HG02610 (cell line): ENCODE results near the gene RUSF1.

ENCODE experiments used
- ATAC-seq: cut with Tn5 transposase; IDR thresholded peaks from one replicate; pipeline ENCODE4 v1.9.1; 2021; ENCODE audit warnings: mild to moderate bottlenecking, moderate library complexity; ENCODE audit not compliant: unreplicated experiment

The RUSF1 gene

DNA sequence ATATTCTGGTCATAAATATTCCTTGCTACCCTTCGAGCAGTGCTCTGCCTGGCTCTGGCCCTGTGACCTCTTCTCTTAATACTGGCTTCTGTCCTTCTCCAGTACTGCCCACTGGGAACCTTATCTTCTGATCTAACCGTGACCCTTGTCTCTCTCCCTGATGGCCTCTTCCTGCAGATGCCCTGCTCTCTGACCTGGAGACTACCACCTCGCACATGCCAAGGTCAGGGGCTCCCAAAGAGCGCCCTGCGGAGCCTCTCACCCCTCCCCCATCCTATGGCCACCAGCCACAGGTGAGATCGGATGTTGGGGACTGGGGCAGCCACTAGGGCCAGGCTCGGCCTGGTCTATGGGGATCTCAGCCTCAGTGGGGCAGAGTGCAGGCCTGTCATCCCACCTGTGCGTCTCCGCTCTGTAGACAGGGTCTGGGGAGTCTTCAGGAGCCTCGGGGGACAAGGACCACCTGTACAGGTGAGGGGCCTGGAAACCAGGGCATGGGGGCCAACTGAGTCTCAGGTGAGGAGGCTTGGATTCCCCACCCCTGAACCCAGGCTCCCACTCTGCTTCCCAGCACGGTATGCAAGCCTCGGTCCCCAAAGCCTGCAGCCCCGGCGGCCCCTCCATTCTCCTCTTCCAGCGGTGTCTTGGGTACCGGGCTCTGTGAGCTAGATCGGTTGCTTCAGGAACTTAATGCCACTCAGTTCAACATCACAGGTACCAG is 34.8 kb downstream of the RUSF1 start:
- no peak for ATAC-seq

DNA sequence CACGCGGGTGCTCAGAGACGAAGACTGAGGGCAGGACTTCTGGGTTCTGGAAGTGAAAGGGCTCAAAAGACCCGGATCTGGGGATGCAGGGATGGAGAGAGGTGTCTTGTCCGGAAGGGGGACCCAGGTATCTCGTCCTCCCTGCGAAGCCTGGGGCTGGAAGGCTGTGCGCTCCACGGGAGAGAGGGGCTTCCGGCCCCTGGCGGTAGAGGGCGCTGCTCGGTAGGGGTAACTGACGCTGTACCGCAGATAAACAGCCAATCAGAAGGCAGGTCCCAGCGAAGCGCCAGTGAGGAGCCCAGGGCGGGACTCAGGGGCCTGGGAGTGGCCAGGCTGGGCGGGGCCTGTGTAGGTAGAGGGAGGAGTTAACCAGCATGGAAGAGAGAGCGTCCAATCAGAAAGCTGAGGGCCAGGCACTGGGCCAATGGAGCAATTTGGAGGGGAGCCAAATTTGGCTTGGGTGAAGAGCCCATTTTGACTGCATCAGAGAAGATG is 35.4 kb downstream of the RUSF1 start:
- ATAC-seq: no peak

DNA sequence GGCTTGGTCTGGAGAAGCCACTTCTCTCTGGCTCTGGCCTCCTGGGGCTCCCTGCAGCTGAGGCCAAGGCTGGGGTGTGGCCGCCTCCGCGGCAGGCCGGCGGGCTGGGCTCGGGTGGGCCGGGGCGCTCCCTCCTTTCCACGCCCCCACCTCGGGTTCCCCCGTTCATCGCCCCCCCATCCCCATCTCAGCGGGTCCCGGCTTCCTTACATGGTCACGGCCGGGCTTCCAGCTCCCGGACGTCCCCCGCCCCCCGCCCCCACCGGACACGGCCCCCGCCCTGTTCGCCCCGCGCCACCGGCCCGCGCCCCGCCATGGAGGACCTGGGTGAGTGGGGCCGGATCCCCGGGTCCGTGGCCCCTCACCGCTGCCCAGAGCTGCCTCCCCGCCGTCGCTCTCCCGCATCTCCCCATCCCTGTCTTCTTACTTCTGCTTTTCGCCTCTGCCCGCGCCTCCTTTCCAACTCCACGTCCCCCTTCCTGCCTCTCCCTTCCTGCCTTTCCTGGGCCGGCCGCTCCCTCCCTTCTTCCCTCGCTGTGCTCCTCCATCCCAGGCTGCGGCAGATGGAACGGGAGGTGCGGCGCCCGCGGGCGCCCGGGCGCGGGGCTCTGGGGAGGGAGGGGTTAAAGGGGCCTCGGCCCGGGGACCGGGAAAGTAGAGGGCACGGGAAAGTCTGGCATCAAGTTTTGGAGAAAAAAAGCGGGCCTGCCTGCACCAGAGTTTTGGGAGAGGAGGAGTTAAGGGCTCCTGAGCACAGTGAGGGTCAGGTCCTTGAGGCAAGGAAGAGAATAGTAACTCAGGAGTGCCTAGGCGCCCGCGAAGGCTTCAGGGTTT is 36.1 kb downstream of the RUSF1 start, which contains the start of gene TGFB1I1:
TSS of gene TGFB1I1 (plus strand) at position 278 of the 834 bp plus-strand sequence. CDS start at position 315, 37 bp downstream.
- no peak for ATAC-seq

DNA sequence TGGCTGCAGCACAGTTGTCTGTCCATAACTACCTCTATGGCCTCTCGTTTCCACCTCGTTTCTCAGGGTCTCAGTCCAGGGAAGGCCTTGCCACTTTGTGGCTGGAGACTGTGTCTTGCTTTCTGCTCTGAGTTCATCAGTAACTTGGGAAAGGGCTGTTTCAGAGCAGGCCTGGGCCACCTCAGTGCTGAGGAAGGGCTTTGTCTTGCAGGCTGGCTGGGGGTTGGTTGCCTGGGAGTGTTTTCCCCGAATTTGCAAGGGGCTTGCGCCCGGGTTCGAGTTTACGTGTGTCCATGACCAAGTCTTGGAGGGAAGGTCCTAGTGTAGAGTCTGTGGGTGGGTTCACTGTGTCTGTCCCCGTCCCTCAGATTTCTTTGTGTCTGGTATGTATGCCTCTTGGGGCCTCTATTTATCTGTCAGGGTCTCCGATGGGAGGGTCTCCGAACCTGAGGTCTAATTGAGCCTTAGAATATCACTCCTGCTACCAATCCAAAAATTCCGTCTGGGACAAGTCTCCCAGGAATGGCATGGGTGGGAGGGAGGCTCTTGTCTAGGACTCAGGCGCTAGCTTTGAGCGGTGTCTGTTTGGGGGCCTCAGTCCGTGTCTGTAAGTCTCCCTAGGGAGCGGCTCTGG is 36.8 kb downstream of the RUSF1 start:
- no peak for ATAC-seq

DNA sequence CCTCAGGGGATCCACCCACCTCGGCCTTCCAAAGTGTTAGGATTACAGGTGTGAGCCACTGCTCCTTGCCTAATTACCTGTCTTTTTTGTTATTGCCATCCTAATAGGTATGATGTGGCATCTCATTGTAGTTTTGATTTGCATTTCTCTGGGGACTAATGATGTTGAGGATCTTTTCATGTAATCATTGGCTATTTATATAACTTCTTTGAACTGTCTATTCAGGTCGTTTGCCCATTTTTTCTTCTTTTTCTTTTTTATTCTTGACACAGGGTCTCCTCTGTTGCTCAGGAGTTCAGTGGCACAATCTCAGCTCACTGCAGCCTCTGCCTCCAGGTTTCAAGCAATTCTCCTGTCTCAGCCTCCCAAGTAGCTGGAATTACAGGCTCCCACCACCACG is 37.6 kb downstream of the RUSF1 start:
- ATAC-seq: no peak

DNA sequence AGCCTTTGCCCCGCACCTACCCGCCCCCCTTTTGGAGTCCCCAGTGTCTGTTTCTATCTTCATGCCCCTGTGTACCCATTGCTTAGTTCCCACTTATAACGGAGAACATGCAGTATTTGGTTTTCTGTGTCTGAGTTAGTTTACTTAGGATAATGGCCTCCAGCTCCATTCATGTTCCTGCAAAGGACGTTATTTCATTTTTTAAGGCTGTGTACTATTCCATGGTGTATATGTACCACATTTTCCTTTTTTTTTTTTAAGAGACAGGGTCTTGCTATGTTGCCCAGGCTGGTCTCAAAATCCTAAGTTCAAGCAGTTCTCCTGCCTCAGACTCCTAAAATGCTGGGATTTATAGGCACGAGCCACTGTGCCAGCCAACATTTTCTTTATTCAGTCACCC is 40.3 kb downstream of the RUSF1 start:
- no peak for ATAC-seq

DNA sequence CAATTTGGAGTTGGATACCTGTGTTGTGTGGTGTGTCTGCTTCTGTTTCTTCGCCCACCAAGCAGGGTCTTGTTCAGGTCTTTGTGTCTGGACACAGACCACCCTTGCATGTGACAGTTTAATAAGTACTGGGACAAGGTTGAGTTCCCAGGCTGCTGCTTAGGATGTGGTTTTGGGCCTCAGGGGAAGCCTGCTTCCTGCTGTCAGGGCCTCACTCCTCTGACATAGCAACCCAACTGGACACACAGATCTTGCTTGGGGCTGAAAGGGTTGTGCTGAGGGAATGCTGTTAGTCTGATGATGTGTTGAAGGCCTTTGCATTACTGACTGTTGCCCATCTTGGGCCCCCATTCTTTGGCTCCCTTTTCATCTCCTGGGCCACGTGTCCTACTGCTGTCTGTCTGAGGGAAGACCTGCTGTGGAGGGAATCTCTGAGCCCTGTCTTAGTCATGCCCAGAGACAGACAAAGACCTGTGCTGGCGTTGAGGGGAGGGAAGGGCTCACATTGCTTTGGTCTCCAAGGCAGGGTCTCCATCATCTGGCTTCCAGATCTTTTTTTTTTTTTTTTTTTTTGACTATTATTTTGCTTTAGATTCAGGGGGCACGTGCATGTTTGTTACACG is 40.9 kb downstream of the RUSF1 start:
- peak; percentile 49 for ATAC-seq

DNA sequence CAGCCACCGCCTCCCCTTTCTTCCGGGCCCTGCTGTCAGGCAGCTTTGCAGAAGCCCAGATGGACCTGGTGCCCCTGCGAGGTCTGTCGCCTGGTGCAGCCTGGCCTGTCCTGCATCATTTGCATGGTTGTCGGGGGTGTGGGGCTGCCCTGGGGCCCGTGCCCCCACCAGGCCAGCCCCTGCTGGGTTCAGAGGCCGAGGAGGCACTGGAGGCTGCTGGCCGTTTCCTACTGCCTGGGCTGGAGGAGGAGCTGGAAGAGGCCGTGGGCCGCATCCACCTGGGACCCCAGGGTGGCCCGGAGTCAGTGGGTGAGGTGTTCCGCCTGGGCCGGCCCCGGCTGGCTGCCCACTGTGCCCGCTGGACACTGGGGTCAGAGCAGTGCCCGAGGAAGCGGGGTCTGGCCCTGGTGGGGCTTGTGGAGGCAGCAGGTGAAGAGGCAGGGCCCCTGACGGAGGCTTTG is 41.8 kb downstream of the RUSF1 start:
- ATAC-seq: no peak

DNA sequence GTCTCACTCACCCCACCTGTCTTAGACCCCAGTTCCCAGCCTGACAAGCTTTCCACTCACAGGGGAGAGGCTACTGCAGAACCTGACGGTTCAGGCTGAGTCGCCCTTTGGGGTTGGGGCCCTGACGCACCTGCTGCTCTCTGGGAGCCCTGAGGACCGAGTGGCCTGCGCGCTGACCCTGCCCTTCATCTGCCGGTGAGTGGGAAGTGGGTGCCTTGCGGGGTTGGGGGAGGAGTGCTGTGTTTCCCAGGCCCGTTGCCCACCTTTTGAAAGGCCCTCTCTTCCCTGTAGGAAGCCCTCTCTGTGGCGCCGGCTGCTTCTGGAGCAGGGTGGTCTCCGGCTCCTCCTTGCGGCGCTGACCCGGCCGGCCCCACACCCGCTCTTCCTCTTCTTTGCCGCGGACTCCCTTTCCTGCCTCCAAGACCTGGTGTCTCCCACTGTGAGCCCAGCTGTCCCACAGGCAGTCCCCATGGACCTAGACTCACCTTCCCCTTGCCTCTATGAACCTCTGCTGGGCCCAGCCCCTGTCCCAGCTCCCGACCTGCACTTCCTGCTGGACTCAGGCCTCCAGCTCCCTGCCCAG is 42.3 kb downstream of the RUSF1 start:
- no peak for ATAC-seq

DNA sequence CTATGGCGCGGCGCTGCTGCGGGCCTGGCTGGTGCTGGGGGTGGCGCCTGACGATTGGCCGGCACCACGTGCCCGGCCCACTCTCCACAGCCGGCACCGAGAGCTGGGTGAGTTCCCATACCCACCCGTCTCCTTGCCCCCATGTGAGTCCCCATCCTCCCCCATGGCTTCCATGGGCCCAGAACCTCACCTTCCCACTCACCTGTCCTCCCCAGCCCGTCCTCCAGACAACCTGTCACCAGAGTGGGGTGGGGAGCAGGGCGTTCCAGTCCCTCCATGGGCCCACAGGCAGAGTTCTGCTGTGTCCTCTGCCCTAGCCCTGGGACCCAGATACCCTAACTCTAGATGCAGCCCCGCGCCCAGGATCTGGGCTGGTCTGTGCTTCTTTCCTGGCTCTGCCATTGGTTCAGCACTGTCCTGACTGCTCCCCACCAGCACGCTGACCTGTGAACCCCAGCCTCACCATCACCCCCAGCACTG is 43.4 kb downstream of the RUSF1 start:
- ATAC-seq: no peak

DNA sequence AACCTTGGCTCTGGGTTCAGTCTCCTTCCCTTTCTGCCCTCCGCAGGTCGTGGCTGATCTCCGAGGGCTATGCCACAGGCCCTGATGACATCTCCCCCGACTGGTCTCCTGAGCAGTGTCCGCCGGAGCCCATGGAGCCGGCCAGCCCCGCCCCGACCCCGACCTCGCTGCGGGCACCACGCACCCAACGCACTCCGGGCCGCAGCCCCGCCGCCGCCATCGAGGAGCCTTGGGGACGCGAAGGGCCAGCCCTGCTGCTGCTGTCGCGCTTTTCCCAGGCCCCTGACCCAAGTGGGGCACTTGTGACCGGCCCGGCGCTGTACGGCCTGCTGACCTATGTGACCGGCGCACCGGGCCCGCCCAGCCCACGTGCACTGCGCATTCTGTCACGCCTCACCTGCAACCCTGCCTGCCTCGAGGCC is 43.8 kb downstream of the RUSF1 start:
- no peak for ATAC-seq

DNA sequence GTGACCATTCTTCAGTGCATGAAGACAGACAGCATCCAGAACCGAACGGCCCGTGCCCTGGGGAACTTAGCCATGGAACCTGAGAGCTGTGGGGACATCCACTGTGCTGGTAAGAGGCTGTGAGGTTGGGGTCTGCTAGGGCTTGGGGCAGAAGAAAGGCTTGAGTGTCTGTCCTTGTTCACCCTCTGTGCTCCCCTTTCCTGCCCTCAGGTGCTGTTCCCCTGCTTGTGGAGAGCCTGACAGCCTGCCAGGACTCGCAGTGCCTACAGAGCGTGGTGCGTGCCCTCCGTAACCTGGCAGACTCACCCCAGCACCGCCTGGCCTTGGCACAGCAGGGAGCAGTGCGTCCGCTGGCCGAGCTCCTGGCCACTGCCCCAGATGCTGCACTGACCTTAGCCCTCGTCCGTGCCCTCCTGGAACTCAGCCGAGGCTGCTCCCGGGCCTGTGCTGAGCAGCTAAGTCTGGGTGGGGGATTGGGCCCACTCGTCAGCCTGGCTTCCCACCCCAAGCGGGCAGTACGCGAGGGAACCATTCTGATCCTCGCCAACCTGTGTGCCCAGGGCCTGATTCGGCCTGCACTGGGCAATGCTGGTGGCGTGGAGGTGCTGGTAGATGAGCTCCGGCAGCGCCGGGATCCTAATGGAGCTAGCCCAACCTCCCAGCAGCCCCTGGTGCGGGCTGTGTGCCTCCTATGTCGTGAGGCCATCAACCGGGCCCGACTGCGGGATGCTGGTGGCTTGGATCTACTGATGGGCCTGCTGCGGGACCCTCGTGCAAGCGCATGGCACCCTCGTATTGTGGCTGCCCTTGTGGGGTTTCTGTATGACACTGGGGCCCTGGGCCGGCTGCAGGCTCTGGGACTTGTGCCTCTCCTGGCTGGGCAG is 46.0 kb downstream of the RUSF1 start:
- no peak for ATAC-seq

DNA sequence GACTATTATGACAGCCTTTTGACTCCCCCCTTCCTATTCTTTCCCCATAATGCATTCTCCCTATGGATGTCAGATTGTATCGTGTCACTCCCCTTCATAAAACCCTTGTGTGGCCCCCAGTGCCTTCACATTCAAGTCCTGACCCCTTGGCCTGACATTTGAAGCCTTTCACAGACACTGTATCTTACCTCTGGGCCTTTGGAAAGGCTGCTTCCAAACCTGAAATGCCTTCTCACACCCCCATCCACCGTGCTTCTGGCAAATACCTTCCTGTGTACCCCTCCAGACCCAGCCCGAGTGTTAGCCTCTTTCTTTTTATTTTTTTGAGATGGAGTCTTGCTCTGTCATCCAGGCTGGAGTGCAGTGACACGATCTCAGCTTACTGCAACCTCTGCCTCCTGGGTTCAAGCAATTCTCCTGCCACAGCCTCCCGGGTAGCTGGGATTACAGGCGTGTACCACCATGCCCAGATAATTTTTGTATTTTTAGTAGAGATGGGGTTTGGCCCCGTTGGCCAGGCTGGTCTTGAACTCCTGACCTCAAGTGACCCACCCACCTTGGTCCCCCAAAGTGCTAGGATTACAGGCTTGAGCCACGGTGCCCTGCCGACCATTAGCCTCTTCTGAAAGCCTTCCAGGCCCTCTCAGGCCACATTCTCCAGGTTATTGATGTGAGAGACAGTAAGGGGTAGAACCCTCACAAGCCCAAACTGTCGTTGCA is 46.8 kb downstream of the RUSF1 start:
- ATAC-seq: no peak

DNA sequence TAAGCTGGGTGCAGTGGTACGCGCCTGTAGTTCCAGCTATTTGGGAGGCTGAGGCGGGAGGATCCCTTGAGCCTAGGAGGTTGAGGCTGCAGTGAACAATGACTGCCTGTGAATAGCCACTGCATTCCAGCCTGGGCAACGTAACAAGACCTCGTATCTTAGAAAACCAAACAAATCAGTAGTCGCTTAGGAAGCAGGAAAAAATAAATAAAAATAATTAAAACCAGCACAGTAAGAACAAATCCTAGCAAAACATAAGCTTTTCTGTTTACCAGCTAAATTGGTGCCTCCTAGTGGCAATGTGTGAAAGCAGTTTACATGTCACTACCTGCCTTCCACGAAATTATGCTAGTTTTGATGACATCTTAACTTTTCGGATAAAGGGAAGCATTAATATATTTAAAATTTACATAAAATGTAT is 47.6 kb downstream of the RUSF1 start:
- ATAC-seq: no peak

DNA sequence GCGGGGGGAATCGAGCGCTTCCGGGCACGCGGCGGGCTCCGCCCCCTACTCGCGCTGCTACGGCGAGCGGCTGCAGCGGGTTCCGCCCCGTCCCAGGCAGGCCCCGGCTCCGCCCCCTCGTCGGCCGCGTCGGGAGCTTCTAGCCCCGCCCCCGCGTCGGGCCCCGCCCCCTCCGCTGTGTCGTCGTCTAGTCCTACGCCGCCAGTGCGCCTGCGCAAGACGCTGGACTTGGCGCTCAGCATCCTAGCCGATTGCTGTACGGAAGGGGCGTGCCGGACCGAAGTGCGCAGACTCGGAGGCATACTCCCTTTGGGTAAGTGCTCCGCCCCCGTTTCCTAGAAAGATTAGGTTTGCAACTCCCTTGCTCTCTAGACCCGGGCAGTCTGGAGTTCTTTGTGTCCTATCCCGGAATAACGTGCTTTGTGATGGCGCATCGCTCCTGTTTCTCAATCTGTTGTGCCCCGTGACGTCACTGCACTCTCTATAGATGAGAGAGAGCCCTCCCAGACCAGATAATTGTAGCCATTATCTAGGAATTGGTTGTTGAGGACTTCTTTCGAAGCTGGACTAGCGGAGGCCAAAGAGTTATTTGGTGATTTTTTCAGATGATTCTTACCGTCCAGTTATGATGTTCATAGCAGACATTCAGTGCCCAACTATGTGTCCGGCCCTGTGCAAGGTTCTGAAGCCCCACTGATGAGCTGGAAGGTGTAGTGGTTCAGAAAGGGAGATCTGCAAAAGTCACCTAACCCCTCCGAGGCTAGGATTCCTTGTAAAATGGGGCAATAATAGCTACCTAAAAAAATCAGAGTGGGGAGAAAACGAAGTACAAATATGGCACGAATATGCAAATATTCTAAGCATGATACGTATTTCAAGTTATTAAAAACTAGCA is 48.3 kb downstream of the RUSF1 start:
- ATAC-seq: peak; percentile 68

DNA sequence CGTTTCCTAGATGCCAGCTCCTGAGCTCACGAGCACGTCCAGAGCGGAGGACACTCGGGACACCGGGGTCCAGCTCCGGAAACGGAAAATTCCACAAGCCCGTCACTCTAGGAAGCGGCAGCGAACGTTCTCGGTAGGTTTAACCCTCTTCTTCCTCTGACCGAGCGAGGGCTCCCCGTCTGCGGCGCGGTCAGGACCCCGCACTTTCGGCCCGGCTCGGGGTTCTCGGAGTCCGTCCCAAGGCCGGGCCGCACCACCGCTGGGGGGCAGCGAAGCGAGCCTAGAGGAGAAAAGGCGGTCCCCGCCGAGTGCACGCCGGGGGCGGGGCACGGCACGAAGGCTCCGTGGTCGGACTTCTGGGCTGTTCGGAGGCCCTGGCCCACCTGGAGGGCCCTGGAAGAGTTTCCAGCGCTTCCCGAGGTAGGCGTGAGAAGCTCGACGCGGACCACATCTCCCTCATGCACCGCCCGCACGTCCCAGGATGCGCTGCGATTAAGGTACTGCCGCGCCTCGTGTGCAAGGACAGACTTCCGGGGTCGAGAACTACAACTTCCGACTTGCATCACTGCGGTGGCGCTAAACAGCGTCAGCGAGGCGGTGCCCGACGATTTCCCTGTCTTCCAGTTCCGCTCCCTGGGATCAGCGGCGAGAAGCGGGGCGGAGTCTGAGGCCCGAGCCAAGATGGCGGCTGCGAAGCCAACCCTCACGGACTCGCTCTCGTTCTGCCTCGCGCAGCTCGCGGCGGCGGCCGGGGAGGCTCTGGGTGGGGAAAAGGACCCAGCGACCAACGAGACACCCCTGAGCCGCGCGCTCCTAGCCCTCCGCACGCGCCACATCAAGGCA is 49.1 kb downstream of the RUSF1 start, which contains the start of gene ARMC5:
TSS of gene ARMC5 (plus strand) at position 658 of the 843 bp plus-strand sequence. CDS start at position 682, 24 bp downstream.
- ATAC-seq: peak; percentile 77
